Adrenal gland (tissue), 12 donors: ENCODE results near the gene PALM2AKAP2. TPM values are rescaled to one million over a fixed set of nuclear protein-coding genes. Genes with fewer than 3 reads are reported as not detected.

Source experiments
- DNase-seq, 7 donors: peaks; one replicate each; pipeline ENCODE4 v3.0.0-alpha.2; 2019 to 2020
- H3K27ac ChIP-seq, 5 donors: fragments of 200-600 bp; sonication (generic) in 4 of 5; 1 replicate in 3 of 5; 2 replicates in 2 of 5; pipeline versions ENCODE4 v1.5.1 to v1.8.0; 2016 to 2020; ENCODE audit warnings: mild to moderate bottlenecking in 1 of 5
- H3K27me3 ChIP-seq: fragments of 200-600 bp; 2 replicates; pipeline ENCODE4 v1.8.0; 2021
- H3K36me3 ChIP-seq, 2 donors: fragments of 200-600 bp; replicated peaks in 1 of 2; 1 replicate in 1 of 2; 2 replicates in 1 of 2; pipeline versions ENCODE4 v1.5.1 to v1.8.0; 2018 to 2022
- H3K4me1 ChIP-seq, 2 donors: fragments of 200-600 bp; replicated peaks in 1 of 2; 1 replicate in 1 of 2; 2 replicates in 1 of 2; pipeline versions ENCODE4 v1.5.1 to v1.8.0; 2018 to 2021
- H3K4me3 ChIP-seq, 4 donors: fragments of 200-600 bp; sonication (generic) in 3 of 4; one replicate each; pipeline ENCODE4 v1.5.1; 2016 to 2018
- H3K9me3 ChIP-seq, 3 donors: fragments of 200-600 bp; sonication (generic) in 1 of 3; replicated peaks in 1 of 3; 1 replicate in 2 of 3; 2 replicates in 1 of 3; pipeline versions ENCODE4 v1.5.1 to v1.8.0; 2016 to 2021
- CTCF ChIP-seq, 6 experiments: fragments of 450-650 bp in 4 of 6; fragments of 200-600 bp in 2 of 6; sonication (generic) in 1 of 6; IDR thresholded peaks; 1 replicate in 5 of 6; 2 replicates in 1 of 6; pipeline versions ENCODE4 v1.5.1 to v1.8.0; 2016 to 2021; ENCODE audit warnings: antibody characterized with exemption in 6 of 6, mild to moderate bottlenecking in 2 of 6, moderate library complexity in 1 of 6
- POLR2A ChIP-seq, 2 donors: fragments of 450-650 bp; IDR thresholded peaks; one replicate each; pipeline ENCODE4 v1.6.1; 2017; ENCODE audit warnings: antibody characterized with exemption in 2 of 2, mild to moderate bottlenecking in 2 of 2, moderate library complexity in 1 of 2
- WGBS, 4 donors: extraction: QIAGEN DNeasy Blood & Tissue Kit in 2 of 4; methylation state at CpG; one replicate each; pipeline versions ENCODE4 v1.1.5 to v1.1.7; 2013 to 2017; 5-methylcytosine and 5-hydroxymethylcytosine counted together
- intact Hi-C, 2 donors: fragments of 100-400 bp; cut with DNase I; formaldehyde crosslinking; loops; one replicate each; pipeline versions ENCODE4 v1.14.1 to v1.15.0; 2022 to 2023
- polyA plus RNA-seq, 3 donors: library from polyadenylated mRNA; stranded (reverse); fragments of 200-250 nt in 2 of 3; fragments of 350-450 nt in 1 of 3; fragmentation: Illumina TruSeq in 1 of 3; extraction: RNeasy Lipid Tissue Mini Kit (QIAGEN cat#74804) in 1 of 3; gene quantifications; one replicate each; pipeline ENCODE4 v1.2.3, GENCODE V29; 2013 to 2014
- total RNA-seq, 9 donors: library from RNA; depleted of rRNA in 4 of 9; stranded (reverse); fragments of >200 nt in 4 of 9; fragments of 120-200 nt in 1 of 9; fragmentation: NEBNext Ultra II Directional in 1 of 9; extraction: Animal tissue kit (Norgen Biotek cat#: 25700) in 1 of 9; gene quantifications; one replicate each; pipeline versions ENCODE4 v1.1.0 to v1.2.4, GENCODE V29; 2013 to 2023
- donor health status: healthy with polysubstance abuse.
- donor health status: Bipolar disorder and iron deficiency.
- donor health status: DM: yes; HTN: yes; CAD: no.
- donor health status: DM: no; HTN: no; CAD: no.
- donor health status: DM: no; HTN: no; CAD: no.
- donor health status: DM: yes; HTN: yes; CAD: no.

PALM2AKAP2 gene
- total and polyA plus RNA-seq, 12 donors, result 0.07 to 27.3 (median 19.8) TPM

GRCh38 chr9:109792951-109793546, 13.1 kb downstream of the PALM2AKAP2 start:
- peak; percentile 55 to 86 (median 79) for DNase-seq
- Histone ChIP-seq H3K27ac (peak overlapping the region; percentile 79 to 90 (median 82)), H3K4me3 (no peak overlapping the region), H3K36me3 (no peaks in the 10 kb centered on the region), H3K4me1 (peaks cover 35% of the 10 kb centered on the region in 2 donors), H3K9me3 (no peaks in the 10 kb centered on the region), H3K27me3 (no peaks in the 10 kb centered on the region)
- TF ChIP-seq CTCF (IDR thresholded peaks at IDR 0.05), result no peak
- TF ChIP-seq POLR2A (IDR thresholded peaks at IDR 0.05), result peak in 1 of 2 donors; percentile 15
- WGBS, 4 donors, result 33 to 50% (median 34%) methylated on average over 1 of the region's 1 CpG
- intact Hi-C loops, result no loop called here

GRCh38 chr9:109793921-109794320, 13.9 kb downstream of the PALM2AKAP2 start:
- no peak overlapping the region for H3K4me3 ChIP-seq
- H3K4me1 ChIP-seq, result peaks cover 35% of the 10 kb centered on the region in 2 donors
- no peaks in the 10 kb centered on the region for H3K9me3 ChIP-seq
- DNase-seq, result no peak
- 89 to 98% (median 94%) methylated on average over 4 of the region's 4 CpGs for WGBS, 4 donors
- intact Hi-C loops, result no loop called here
- H3K27ac ChIP-seq, result peak overlapping the region; percentile 79 to 90 (median 82)
- no peaks in the 10 kb centered on the region for H3K27me3 ChIP-seq
- H3K36me3 ChIP-seq, result no peaks in the 10 kb centered on the region
- TF ChIP-seq CTCF (IDR thresholded peaks at IDR 0.05) (no peak), POLR2A (IDR thresholded peaks at IDR 0.05) (no peak)

GRCh38 chr9:109794361-109795012, 14.5 kb downstream of the PALM2AKAP2 start:
- Histone ChIP-seq H3K4me1 (peaks cover 35% of the 10 kb centered on the region in 2 donors), H3K36me3 (no peaks in the 10 kb centered on the region), H3K27me3 (no peaks in the 10 kb centered on the region), H3K4me3 (no peak overlapping the region), H3K9me3 (no peaks in the 10 kb centered on the region), H3K27ac (peak overlapping the region; percentile 79 to 90 (median 82))
- intact Hi-C loops, result no loop called here
- WGBS, 4 donors, result 31 to 38% (median 36%) methylated on average over 4 of the region's 4 CpGs
- DNase-seq, result peak in 6 of 7 donors; percentile 49 to 75 (median 61)
- no peak for TF ChIP-seq POLR2A (IDR thresholded peaks at IDR 0.05)
- peak in 3 of 6 experiments; percentile 18 to 43 (median 28) for TF ChIP-seq CTCF (IDR thresholded peaks at IDR 0.05)

GRCh38 chr9:109795613-109796012, 15.6 kb downstream of the PALM2AKAP2 start:
- Histone ChIP-seq H3K9me3 (no peaks in the 10 kb centered on the region), H3K4me3 (no peak overlapping the region), H3K27ac (peak overlapping the region in 1 of 5 donors; percentile 46), H3K27me3 (no peaks in the 10 kb centered on the region), H3K36me3 (no peaks in the 10 kb centered on the region), H3K4me1 (peaks cover 35% of the 10 kb centered on the region in 2 donors)
- intact Hi-C loops, result no loop called here
- DNase-seq, result no peak
- 70 to 82% (median 75%) methylated on average over 3 of the region's 3 CpGs for WGBS, 4 donors
- TF ChIP-seq POLR2A (IDR thresholded peaks at IDR 0.05) (no peak), CTCF (IDR thresholded peaks at IDR 0.05) (no peak)
